ENCODE results near the gene GJD3. TPM values are rescaled to one million over a fixed set of nuclear protein-coding genes. Genes with fewer than 3 reads are reported as not detected.
A peak's percentile ranks its signal among the peaks of the same experiment; 100 is the strongest.

The GJD3 gene
- total RNA-seq, 1 donor from 2014 or later: 0.28 TPM

- ATAC-seq: no peak
These were observed 12.9 kb downstream of the GJD3 start for GRCh38 chr17:40351359-40352236.

GRCh38 chr17:40350689-40351358 is 13.7 kb downstream of the GJD3 start:
- ATAC-seq: no peak

GRCh38 chr17:40349895-40350688 is 14.4 kb downstream of the GJD3 start:
- ATAC-seq: peak; percentile 62

GRCh38 chr17:40349477-40349894 is 15.1 kb downstream of the GJD3 start:
- ATAC-seq: peak; percentile 52

- ATAC-seq: no peak
These were observed 15.7 kb downstream of the GJD3 start for GRCh38 chr17:40348562-40349476.

GRCh38 chr17:40348136-40348504 is 16.4 kb downstream of the GJD3 start:
- ATAC-seq: no peak

GRCh38 chr17:40347319-40348135 is 17.0 kb downstream of the GJD3 start:
- no peak for ATAC-seq

- no peak for ATAC-seq
These were observed 17.8 kb downstream of the GJD3 start for GRCh38 chr17:40346765-40347158.

GRCh38 chr17:40345994-40346764 is 18.4 kb downstream of the GJD3 start:
- ATAC-seq: no peak

- peak; percentile 55 for ATAC-seq
These were observed 19.2 kb downstream of the GJD3 start for GRCh38 chr17:40345161-40345993.

GRCh38 chr17:40344421-40345160 is 19.9 kb downstream of the GJD3 start:
- no peak for ATAC-seq

GRCh38 chr17:40343219-40344119 is 21.1 kb downstream of the GJD3 start:
- no peak for ATAC-seq

GRCh38 chr17:40342504-40343218 is 21.9 kb downstream of the GJD3 start:
- no peak for ATAC-seq

- peak; percentile 47 for ATAC-seq
These were observed 22.6 kb downstream of the GJD3 start for GRCh38 chr17:40341808-40342503.

GRCh38 chr17:40340880-40341807 is 23.4 kb downstream of the GJD3 start:
- ATAC-seq: peak; percentile 71

Measured in esophagus mucosa (tissue), 1 donor.